Forelimb muscle (tissue), 1 donor: Measurements from ENCODE around the gene TUBB. TPM values are rescaled to one million over a fixed set of nuclear protein-coding genes. Genes with fewer than 3 reads are reported as not detected.

Experiments used
- polyA plus RNA-seq: library from polyadenylated mRNA; unstranded; fragments of 120-200 nt; gene quantifications from one replicate; pipeline ENCODE4 v1.2.1, GENCODE V29; 2013; ENCODE audit not compliant: insufficient read length

TUBB gene
- polyA plus RNA-seq, 1 donor: 663 TPM

Other genes starting within 250 kb of the TUBB start
- gene HLA-E, start 230.8 kb upstream of the TUBB start, polyA plus RNA-seq: 69.1 TPM
- 52.6 TPM for gene GNL1, start 163.9 kb upstream of the TUBB start, polyA plus RNA-seq
- 17.6 TPM for gene PRR3, start 163.1 kb upstream of the TUBB start, polyA plus RNA-seq
- 46.5 TPM for gene ABCF1, start 148.9 kb upstream of the TUBB start, polyA plus RNA-seq
- 32.4 TPM for gene PPP1R10, start 103.1 kb upstream of the TUBB start, polyA plus RNA-seq
- 56.3 TPM for gene MRPS18B, start 102.5 kb upstream of the TUBB start, polyA plus RNA-seq
- 21.1 TPM for gene ATAT1, start 93.5 kb upstream of the TUBB start, polyA plus RNA-seq
- gene C6orf136, start 73.2 kb upstream of the TUBB start, polyA plus RNA-seq: 16.1 TPM
- 20.9 TPM for gene DHX16, start 47.3 kb upstream of the TUBB start, polyA plus RNA-seq
- gene PPP1R18, start 33.7 kb upstream of the TUBB start, polyA plus RNA-seq: 37.8 TPM
- gene NRM, start 29.4 kb upstream of the TUBB start, polyA plus RNA-seq: 30.9 TPM
- gene MDC1, start 3.1 kb upstream of the TUBB start, polyA plus RNA-seq: 20.2 TPM
- 105 TPM for gene FLOT1, start 22.3 kb downstream of the TUBB start, polyA plus RNA-seq
- 17.3 TPM for gene IER3, start 24.2 kb downstream of the TUBB start, polyA plus RNA-seq
- 65.4 TPM for gene DDR1, start 164.2 kb downstream of the TUBB start, polyA plus RNA-seq
- gene GTF2H4, start 187.9 kb downstream of the TUBB start, polyA plus RNA-seq: 23.7 TPM
- gene VARS2, start 193.9 kb downstream of the TUBB start, polyA plus RNA-seq: 30.7 TPM
- gene SFTA2, start 211.8 kb downstream of the TUBB start, polyA plus RNA-seq: not detected
- not detected for gene MUCL3, start 220.6 kb downstream of the TUBB start, polyA plus RNA-seq